Esophagus muscularis mucosa (tissue), 4 donors: Measurements from ENCODE around the gene CNN3. TPM values are rescaled to one million over a fixed set of nuclear protein-coding genes. Genes with fewer than 3 reads are reported as not detected.

Experiments used
- DNase-seq: peaks from one replicate; pipeline ENCODE4 v3.0.0-alpha.2; 2017; ENCODE audit errors: extremely low spot score
- H3K27ac ChIP-seq, 4 donors: fragments of 200-600 bp; sonication (generic); replicated peaks in 1 of 4; 1 replicate in 3 of 4; 2 replicates in 1 of 4; pipeline ENCODE4 v1.5.1; 2016 to 2019; ENCODE audit warnings: mild to moderate bottlenecking in 1 of 4
- H3K27me3 ChIP-seq, 4 donors: fragments of 200-600 bp; sonication (generic); one replicate each; pipeline versions ENCODE4 v1.5.1 to v1.6.0; 2016 to 2019
- H3K36me3 ChIP-seq, 4 donors: fragments of 200-600 bp; sonication (generic); one replicate each; pipeline ENCODE4 v1.5.1; 2016 to 2019
- H3K4me1 ChIP-seq, 4 donors: fragments of 200-600 bp; sonication (generic); one replicate each; pipeline ENCODE4 v1.5.1; 2016 to 2019
- H3K4me3 ChIP-seq, 4 donors: fragments of 200-600 bp; sonication (generic); 1 replicate in 2 of 4; 2 replicates in 2 of 4; pipeline ENCODE4 v1.5.1; 2016 to 2019; ENCODE audit warnings: mild to moderate bottlenecking in 4 of 4, moderate library complexity in 1 of 4
- H3K9me3 ChIP-seq, 4 donors: fragments of 200-600 bp; sonication (generic); 1 replicate in 3 of 4; 2 replicates in 1 of 4; pipeline ENCODE4 v1.5.1; 2016 to 2019
- EP300 ChIP-seq: sonication (generic); formaldehyde crosslinking; IDR thresholded peaks from one replicate; pipeline ENCODE4 v1.6.1; 2017; ENCODE audit warnings: antibody characterized with exemption
- POLR2A ChIP-seq: fragments of 450-650 bp; IDR thresholded peaks from one replicate; pipeline ENCODE4 v1.6.1; 2017; ENCODE audit warnings: antibody characterized with exemption, moderate library complexity, mild to moderate bottlenecking, low read depth
- POLR2AphosphoS5 ChIP-seq, 2 donors: sonication (generic); formaldehyde crosslinking; IDR thresholded peaks; one replicate each; pipeline ENCODE4 v1.6.1; 2017; ENCODE audit warnings: antibody characterized with exemption in 2 of 2
- WGBS: methylation state at CpG from one replicate; pipeline ENCODE4 v1.1.5; 2018; 5-methylcytosine and 5-hydroxymethylcytosine counted together
- intact Hi-C: fragments of 100-400 bp; cut with DNase I; formaldehyde crosslinking; loops from one replicate; pipeline ENCODE4 v1.15.1; 2023
- total RNA-seq, 4 donors: library from RNA; depleted of rRNA; stranded (reverse); fragments of >200 nt; gene quantifications; one replicate each; pipeline versions ENCODE4 v1.1.0 to v1.2.1, GENCODE V29; 2016
- TF ChIP-seq, protein P1 (sequence below), 3 experiments: fragments of 200-600 bp in 2 of 3; fragments of 450-650 bp in 1 of 3; sonication (generic) in 2 of 3; IDR thresholded peaks; one replicate each; pipeline ENCODE4 v1.5.1; 2017 to 2019; ENCODE audit warnings: antibody characterized with exemption in 3 of 3, mild to moderate bottlenecking in 2 of 3, moderate library complexity in 1 of 3

The CNN3 gene
- total RNA-seq, 4 donors from 2014 or later: 140 to 268 (median 194) TPM

DNA sequence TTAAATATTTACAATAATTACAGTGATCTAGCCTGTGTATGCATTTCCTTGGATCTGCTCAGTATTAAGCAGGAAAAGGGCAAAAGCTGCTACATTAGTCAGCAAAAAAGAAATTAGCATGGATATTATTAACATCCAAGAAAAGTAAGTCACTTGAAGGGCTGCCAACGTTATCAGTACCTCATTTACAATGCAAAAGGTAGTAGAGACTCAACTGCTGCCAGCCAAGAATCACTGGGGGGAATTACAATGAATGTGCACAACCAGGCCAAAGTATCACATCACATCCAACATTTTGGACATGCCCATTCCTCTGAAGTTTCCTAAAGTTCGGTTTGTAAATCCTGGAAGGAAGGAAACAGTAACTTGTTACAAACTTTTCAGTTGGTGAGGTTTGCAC lies 1.9 kb downstream of the CNN3 start:
- Histone ChIP-seq H3K9me3 (no peaks in the 10 kb centered on the region), H3K27me3 (no peaks in the 10 kb centered on the region), H3K4me3 (peak overlapping the region; percentile 71 to 93 (median 80)), H3K4me1 (peaks cover 46 to 79% (median 76%) of the 10 kb centered on the region in 4 donors), H3K36me3 (no peaks in the 10 kb centered on the region), H3K27ac (peak overlapping the region; percentile 98 to 100 (median 99))
- TF ChIP-seq POLR2A (no peak), POLR2AphosphoS5 (IDR thresholded peaks at IDR 0.05) (no peak), EP300 (no peak)
- TF ChIP-seq, protein P1, sequence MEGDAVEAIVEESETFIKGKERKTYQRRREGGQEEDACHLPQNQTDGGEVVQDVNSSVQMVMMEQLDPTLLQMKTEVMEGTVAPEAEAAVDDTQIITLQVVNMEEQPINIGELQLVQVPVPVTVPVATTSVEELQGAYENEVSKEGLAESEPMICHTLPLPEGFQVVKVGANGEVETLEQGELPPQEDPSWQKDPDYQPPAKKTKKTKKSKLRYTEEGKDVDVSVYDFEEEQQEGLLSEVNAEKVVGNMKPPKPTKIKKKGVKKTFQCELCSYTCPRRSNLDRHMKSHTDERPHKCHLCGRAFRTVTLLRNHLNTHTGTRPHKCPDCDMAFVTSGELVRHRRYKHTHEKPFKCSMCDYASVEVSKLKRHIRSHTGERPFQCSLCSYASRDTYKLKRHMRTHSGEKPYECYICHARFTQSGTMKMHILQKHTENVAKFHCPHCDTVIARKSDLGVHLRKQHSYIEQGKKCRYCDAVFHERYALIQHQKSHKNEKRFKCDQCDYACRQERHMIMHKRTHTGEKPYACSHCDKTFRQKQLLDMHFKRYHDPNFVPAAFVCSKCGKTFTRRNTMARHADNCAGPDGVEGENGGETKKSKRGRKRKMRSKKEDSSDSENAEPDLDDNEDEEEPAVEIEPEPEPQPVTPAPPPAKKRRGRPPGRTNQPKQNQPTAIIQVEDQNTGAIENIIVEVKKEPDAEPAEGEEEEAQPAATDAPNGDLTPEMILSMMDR (IDR thresholded peaks at IDR 0.05): no peak
- intact Hi-C loops: loop anchor here (2.0 to 5.0 kb wide), 2 partner anchors 70 to 97 kb away; no protein-coding TSS in a partner anchor
- 5% methylated on average over 2 of the region's 2 CpGs for WGBS
- no peak for DNase-seq

DNA sequence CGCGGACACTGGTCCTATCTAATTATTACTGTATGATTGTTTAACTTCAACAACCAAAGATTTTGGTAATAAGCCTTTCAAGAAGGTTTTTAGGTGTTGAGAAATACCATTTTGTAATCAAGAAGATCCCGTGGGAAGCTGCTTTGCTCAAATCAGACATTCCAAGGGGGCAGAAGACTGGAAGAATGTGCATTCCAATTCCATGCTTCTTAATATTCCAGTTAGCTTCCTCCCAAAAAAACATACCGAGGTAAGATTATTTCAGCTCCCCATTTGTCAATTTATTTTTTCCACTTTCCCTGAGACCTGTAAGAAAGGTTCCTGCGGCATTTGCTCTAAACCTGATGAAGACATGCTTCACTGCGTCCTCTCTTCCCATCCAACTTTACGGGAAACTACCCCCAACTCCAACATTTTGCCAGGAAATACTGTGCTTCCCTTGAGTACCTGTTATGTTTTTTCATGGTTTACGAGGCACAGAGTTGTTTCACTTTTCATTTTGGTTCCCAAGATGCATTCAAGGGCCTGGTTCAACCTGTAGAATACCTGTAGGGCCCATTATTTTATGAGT lies 4.1 kb downstream of the CNN3 start:
- H3K36me3 ChIP-seq: no peaks in the 10 kb centered on the region
- H3K4me3 ChIP-seq: peak overlapping the region; percentile 32 to 93 (median 62)
- intact Hi-C loops: no loop called here
- H3K4me1 ChIP-seq: peaks cover 48 to 79% (median 76%) of the 10 kb centered on the region in 4 donors
- H3K27ac ChIP-seq: peak overlapping the region; percentile 98 to 100 (median 99)
- 43% methylated on average over 8 of the region's 8 CpGs for WGBS
- H3K9me3 ChIP-seq: no peaks in the 10 kb centered on the region
- no peak for DNase-seq
- H3K27me3 ChIP-seq: no peaks in the 10 kb centered on the region
- TF ChIP-seq POLR2A (no peak), POLR2AphosphoS5 (IDR thresholded peaks at IDR 0.05) (peak in 1 of 2 donors; percentile 11)

DNA sequence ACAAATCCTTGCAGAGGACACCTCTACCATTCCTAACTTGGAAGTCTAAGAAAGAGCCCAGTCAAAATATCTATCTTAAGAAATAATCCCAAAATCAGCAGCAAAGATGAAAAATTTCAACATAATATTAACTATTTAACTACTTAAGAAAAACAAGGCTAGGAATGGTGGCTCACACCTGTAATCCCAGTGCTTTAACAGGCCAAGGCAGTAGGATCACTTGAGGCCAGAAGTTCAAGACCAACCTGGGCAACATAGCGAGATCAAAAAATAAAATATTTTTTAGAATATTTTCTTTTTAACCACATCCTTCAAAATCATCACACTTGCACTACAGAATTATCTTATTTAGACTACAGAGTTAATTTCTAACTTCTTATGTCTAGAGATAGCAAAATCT lies 4.9 kb downstream of the CNN3 start:
- peak overlapping the region; percentile 98 to 100 (median 99) for H3K27ac ChIP-seq
- no peak for DNase-seq
- no peaks in the 10 kb centered on the region for H3K36me3 ChIP-seq
- 100% methylated on average over 1 of the region's 1 CpG for WGBS
- H3K9me3 ChIP-seq: no peaks in the 10 kb centered on the region
- H3K4me1 ChIP-seq: peaks cover 49 to 81% (median 80%) of the 10 kb centered on the region in 4 donors
- intact Hi-C loops: no loop called here
- TF ChIP-seq, protein P1 (IDR thresholded peaks at IDR 0.05): no peak
- TF ChIP-seq EP300 (no peak), POLR2A (no peak), POLR2AphosphoS5 (IDR thresholded peaks at IDR 0.05) (no peak)
- peak overlapping the region in 1 of 4 donors; percentile 1 for H3K4me3 ChIP-seq
- H3K27me3 ChIP-seq: no peaks in the 10 kb centered on the region

DNA sequence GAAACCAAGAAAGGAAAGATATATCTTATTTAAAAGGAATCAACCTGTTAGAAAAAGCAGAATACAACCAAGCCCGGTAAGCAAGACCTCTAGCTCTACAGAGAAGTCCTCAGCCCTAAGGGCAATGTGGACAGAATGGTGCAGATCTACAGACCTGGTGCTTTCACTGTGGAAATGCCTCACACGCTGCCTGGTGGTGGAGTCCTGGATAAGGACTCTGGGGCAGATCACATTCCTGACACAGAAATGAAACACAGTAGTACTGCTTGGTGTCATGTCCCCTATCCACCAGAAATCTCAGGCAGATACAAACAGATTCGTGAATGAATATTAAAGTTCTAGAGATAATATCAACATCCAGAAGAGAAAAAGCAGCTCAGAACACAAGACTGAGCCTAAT lies 6.8 kb downstream of the CNN3 start:
- H3K27ac ChIP-seq: peak overlapping the region in 3 of 4 donors; percentile 43 to 99 (median 98)
- H3K4me3 ChIP-seq: no peak overlapping the region

More for the DNA sequence above, 6.8 kb downstream of the CNN3 start:
- no peak for DNase-seq
- 47% methylated on average over 3 of the region's 3 CpGs for WGBS
- no peaks in the 10 kb centered on the region for H3K36me3 ChIP-seq
- no peaks in the 10 kb centered on the region for H3K9me3 ChIP-seq
- H3K4me1 ChIP-seq: peaks cover 53 to 99% (median 98%) of the 10 kb centered on the region in 4 donors
- TF ChIP-seq POLR2A: no peak
- TF ChIP-seq POLR2AphosphoS5 (IDR thresholded peaks at IDR 0.05): no peak
- TF ChIP-seq, protein P1 (IDR thresholded peaks at IDR 0.05): no peak
- no peak for TF ChIP-seq EP300
- H3K27me3 ChIP-seq: no peaks in the 10 kb centered on the region
- intact Hi-C loops: no loop called here
